NB4 (cell line): Measurements from ENCODE around the gene CHCHD3.

Source experiments
- MYC ChIP-seq: IDR thresholded peaks from 2 replicates; pipeline ENCODE4 v1.6.1; 2011; ENCODE audit warnings: low read depth, low read length
- POLR2A ChIP-seq: IDR thresholded peaks from 2 replicates; pipeline ENCODE4 v1.6.1; 2011; ENCODE audit warnings: mild to moderate bottlenecking; ENCODE audit not compliant: insufficient read length; ENCODE audit errors: extremely low read depth
- TF ChIP-seq, protein P1 (sequence below): IDR thresholded peaks from one replicate; pipeline ENCODE4 v1.5.1; 2012; ENCODE audit warnings: low read depth, low read length
- TF ChIP-seq, protein P2 (sequence below): IDR thresholded peaks from 2 replicates; pipeline ENCODE4 v1.6.1; 2011; ENCODE audit warnings: low read depth, low read length

DNA sequence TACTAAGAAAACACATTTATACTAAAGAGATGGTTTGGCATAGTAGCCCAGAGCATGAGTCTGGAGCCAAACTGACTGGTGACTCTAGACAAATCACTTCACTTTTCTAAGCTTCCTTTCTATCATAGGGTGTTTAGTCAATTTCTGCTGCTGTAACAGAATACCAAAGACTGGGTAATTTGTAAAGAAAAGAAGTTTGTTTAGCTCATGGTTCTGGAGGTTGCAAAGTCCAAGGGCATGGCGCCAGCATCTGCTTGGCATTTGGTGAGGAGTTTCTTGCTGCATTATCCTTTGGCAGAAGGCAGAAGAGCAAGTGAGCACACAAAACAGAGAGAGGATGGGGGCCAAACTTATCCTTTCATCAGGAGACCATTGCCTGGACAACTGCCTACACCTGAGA is 146.3 kb downstream of the CHCHD3 start:
- TF ChIP-seq, protein P1, sequence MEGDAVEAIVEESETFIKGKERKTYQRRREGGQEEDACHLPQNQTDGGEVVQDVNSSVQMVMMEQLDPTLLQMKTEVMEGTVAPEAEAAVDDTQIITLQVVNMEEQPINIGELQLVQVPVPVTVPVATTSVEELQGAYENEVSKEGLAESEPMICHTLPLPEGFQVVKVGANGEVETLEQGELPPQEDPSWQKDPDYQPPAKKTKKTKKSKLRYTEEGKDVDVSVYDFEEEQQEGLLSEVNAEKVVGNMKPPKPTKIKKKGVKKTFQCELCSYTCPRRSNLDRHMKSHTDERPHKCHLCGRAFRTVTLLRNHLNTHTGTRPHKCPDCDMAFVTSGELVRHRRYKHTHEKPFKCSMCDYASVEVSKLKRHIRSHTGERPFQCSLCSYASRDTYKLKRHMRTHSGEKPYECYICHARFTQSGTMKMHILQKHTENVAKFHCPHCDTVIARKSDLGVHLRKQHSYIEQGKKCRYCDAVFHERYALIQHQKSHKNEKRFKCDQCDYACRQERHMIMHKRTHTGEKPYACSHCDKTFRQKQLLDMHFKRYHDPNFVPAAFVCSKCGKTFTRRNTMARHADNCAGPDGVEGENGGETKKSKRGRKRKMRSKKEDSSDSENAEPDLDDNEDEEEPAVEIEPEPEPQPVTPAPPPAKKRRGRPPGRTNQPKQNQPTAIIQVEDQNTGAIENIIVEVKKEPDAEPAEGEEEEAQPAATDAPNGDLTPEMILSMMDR, result no peak
- TF ChIP-seq POLR2A, result no peak
- no peak for TF ChIP-seq MYC
- TF ChIP-seq, protein P2, sequence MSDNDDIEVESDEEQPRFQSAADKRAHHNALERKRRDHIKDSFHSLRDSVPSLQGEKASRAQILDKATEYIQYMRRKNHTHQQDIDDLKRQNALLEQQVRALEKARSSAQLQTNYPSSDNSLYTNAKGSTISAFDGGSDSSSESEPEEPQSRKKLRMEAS, result no peak
